Right kidney (tissue), 1 donor: ENCODE results near the gene HP.
"Not testable (repeated sequence)": the region's sequence is repeated elsewhere in the genome, so short reads cannot be mapped to it uniquely, and the experiment has no call there.

Experiments used
- DNase-seq: peaks from one replicate; pipeline ENCODE4 v3.0.0-alpha.2; 2016

Gene HP

DNA sequence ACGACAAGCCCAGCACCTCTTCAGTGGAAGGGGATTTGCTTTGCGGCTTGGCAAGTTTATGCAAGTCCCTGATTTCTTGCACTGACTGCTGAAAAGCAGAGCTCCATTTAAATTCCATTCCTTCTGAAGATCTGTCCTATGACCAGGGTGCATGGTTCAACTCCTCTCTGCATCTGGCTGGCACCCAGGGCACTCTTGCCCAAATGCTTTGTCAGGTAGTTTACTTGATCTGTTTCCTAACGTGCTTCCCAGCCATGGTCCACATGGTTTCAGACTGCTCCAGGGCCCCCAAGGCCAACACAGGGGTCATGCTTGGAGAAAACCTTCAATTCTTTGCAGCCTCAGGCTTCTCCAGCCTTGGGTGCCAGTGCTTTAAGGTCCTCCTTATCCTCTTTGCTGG lies 11.2 kb upstream of the HP start:
- DNase-seq: no peak

DNA sequence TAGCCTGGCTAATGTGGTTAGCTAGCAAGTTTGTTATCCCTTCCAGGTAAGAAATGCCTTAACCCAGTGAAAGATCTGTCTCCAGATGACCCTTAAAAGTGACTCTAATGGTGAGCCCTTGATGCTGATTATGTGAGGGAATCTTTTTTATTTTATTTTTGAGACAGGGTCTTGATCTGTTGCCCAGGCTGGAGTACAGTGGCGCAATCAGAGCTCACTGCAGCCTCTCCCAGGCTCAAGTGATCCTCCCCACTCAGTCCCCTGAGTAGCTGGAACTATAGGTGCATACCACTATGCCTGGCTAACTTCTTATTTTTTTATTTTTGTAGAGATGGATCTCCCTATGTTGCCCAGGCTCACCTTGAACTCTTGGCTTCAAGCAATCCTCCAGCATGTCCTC lies 10.8 kb upstream of the HP start:
- DNase-seq: no peak

DNA sequence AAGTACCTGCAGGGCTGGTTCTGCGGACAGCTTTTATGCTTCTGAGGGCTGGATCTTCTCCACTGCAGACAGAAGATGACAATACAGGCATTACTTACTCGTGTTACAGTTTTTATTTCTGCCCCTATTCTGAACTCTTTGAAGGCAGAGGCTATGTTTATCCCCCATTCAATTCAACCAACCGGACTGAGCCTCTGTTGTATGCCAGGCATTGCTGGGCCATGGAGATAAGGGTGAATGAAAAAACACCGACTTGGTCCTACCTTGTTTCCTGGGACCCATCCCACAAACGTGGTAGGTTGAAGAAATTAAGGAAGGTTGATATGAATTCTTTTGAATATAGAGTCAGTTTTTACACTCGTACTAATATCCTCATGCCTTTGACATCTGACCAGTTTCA lies 10.0 kb upstream of the HP start:
- DNase-seq: no peak

DNA sequence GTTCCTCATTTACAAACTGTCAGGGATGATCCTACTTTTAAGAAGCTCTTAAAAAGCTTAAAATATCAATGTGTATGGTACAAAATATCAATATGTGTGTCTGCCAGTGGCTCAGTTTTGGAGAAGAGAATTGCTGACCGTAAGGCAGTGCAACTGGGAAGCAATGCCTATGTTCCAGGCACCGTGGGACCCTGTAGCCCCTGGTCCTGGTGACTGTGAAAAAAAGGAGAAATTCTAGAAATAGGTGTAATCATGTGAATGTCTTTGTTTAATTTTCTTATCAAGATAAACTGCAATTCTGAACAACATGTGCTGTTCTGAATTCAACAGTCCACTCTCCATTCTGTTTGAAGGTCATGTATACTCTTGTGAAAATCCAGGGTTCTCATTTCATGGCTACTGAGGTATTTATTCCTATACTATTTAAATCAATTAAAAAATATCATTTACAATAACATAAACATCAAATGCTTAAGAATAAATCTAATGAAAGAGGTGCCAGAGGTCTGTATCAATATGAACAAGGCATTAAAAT lies 9.4 kb upstream of the HP start:
- no peak for DNase-seq

DNA sequence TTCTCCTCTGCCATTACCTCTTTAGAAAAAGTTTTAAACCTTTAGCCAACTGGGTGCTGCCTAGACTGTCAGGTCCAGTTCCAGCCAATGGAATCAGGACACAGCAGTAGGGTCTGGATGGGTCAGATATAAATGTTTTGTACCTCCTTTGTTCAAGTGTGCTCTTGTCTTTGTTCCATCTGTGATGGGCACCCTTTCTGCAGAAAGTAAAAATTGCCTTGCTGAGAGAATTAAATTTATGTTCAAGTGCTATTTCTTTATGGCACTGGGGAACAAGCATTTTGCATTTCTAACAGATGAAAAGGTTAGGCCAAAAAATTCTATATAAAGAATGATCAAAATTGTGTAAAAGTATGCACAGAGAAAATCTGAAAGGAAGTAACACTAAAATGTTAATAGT lies 5.2 kb upstream of the HP start:
- DNase-seq: no peak

DNA sequence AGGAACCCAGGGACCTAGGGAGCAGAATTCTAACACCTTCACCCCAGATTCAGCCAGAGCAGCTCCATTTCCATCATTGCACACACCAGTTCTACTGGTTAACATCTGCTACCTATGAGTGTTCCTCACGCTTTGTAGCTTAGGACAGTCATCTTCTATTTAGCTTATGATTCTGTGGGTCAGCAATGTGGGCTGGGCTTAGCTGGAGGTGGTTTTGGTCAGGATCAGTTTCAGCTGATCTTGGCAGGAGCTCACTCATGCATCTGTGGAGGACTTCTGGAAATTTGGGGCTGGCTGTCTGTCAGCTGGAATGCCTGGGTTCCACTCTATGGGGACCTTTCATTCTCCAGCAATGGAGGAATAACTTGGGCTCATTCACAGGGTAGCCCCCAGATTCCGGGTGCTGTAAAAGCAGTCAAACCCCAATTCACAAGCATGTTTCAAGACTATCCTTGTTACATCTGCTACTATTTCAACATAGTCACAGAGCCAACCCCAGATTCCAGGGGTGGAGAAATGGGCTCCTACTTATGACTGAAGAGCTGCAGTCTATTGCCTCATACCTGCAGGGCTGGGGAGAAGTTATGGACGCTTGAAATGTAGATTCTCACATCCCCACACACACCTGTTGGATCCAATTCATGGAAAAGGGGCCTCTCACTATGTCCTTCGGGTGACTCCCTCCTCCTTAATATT lies 3.4 kb upstream of the HP start:
- no peak for DNase-seq

DNA sequence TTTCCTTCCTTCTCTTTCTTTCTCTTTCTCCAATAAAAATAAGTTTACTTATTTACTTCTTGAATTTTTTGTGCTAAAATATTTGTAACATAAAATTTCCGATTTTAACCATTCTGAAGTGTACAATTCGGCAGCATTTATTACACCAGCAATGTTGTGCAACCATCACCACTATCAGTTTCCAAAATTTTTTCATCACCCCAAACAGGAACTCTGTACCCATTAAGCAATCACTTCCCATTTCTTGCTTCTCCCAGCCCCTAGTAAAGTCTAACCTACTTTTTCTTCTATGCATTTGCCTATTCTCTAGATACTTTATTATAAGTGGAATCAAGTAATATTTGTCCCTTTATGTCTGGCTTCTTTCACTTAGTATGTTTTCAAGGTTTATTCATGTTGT lies 2.5 kb upstream of the HP start:
- no peak for DNase-seq

DNA sequence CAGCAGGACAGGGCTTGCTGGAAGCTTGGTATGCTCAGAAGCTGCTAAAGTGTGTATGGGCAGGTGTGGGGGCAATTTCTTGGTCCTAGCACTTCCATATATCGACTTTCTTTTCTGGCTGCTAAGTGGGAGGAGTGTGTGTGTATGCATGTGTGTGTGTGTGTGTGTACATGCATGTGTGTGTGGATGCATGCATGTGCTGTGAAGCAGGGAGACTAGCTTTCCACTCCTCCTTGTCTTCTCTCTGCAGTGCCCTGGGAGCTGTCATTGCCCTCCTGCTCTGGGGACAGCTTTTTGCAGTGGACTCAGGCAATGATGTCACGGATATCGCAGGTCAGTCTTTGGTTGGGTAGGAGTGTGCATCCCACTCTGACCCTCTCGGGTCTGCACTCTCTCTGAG lies 1.6 kb downstream of the HP start:
- DNase-seq: no peak

DNA sequence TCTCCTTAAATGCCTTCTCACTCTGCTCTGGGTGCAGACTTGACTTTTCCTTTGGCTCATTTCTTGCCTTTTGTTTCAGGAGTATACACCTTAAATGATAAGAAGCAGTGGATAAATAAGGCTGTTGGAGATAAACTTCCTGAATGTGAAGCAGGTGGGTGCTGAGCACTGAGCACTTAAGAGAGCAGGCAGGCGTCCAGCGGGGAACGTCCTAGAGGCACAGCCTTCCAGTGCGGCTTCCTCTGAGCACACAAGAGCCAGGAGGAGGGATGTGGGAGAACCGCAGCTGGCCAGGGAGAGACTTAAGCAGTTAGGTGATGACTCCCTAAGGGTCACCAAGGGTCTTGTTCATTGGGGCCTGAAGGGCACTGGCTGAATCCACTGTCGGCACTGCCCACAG lies 3.0 kb downstream of the HP start:
- DNase-seq: not testable (repeated sequence)

DNA sequence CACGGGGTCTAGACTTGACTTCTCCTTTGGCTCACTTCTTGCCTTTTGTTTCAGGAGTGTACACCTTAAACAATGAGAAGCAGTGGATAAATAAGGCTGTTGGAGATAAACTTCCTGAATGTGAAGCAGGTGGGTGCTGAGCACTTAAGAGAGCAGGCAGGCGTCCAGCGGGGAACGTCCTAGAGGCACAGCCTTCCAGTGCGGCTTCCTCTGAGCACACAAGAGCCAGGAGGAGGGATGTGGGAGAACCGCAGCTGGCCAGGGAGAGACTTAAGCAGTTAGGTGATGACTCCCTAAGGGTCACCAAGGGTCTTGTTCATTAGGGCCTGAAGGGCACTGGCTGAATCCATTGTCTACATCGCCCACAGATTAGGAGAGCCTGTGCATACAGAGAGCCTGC lies 4.8 kb downstream of the HP start:
- not testable (repeated sequence) for DNase-seq

DNA sequence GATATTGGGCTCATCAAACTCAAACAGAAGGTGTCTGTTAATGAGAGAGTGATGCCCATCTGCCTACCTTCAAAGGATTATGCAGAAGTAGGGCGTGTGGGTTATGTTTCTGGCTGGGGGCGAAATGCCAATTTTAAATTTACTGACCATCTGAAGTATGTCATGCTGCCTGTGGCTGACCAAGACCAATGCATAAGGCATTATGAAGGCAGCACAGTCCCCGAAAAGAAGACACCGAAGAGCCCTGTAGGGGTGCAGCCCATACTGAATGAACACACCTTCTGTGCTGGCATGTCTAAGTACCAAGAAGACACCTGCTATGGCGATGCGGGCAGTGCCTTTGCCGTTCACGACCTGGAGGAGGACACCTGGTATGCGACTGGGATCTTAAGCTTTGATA lies 6.1 kb downstream of the HP start:
- no peak for DNase-seq

DNA sequence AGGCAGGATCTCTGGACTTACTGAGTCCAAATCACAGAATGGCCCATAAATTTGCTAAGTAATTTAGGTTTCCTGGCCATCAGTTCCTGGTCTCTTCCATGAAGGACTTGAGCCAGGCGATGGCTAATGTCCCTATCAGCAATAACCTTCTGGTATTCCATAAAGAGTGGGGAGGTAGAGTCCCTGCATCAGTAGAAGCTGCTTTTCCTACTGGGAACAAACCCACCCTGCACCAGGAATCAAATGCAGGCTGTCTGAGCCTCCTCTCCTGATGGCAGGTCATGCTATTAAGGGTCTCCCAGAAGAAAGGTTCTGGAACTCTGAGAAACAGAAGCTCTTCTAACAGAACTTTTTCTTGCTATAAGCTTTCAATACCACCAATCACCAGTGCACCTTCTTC lies 7.3 kb downstream of the HP start:
- no peak for DNase-seq

DNA sequence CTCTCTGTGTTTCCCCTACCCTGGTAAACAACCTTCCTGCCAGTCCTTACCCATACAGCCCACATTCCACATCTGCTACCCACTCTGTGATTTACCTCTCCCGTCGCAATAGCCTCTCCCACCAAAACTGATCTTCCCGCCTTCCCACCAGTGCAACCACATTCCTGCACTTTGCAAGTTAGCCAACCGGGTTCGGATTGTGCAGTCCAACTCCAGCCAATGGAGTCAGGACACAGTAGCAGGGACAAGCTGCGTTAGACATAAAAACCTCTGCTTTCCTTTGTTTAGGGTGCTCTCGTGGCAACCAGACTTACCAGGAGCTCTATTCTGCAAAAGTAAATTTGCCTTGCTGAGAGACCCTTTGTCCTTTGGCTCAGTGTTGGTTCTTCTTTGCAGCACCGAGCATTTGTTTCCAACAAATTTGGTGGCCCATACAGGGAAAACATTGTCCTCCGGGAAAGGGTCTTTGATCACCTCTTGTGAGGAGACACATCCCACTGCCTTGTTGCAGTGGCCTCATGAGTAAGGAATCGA lies 10.1 kb downstream of the HP start:
- DNase-seq: no peak

DNA sequence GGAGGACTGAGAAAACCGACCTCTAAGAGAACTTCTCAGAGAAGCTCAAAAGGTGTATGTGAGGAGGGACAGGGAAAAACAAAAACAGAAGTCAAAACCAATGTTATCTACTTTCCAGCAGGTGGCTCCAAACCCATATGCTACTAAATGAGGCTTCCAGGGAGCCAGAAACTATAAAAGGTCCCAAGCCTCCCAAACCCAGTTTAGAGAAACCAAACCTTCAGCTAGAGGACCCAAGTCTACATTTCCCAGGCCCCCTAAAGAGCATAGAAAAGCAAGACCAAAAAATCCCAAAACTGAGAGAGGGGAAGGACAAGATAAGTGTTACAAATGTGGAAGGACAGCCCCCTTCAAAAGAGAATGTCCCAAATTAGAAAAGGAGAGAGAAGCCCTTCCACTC lies 12.4 kb downstream of the HP start:
- no peak for DNase-seq

DNA sequence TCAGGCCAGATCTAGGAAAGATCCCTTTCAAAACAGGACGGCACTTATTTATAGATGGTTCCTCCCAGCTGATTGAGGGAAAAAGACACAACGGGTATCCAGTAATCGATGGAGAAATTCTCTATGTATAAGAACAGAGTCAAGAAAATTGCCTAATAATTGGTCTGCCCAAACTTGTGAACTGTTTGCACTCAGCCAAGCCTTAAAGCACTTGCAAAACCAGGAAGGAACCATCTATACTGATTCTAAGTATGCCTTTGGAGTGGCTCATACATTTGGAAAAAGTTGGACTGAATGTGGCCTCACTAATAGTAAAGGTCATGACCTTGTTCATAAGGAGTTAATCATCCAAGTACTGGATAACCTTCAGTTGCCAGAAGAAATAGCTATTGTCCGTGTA lies 14.6 kb downstream of the HP start:
- DNase-seq: no peak

DNA sequence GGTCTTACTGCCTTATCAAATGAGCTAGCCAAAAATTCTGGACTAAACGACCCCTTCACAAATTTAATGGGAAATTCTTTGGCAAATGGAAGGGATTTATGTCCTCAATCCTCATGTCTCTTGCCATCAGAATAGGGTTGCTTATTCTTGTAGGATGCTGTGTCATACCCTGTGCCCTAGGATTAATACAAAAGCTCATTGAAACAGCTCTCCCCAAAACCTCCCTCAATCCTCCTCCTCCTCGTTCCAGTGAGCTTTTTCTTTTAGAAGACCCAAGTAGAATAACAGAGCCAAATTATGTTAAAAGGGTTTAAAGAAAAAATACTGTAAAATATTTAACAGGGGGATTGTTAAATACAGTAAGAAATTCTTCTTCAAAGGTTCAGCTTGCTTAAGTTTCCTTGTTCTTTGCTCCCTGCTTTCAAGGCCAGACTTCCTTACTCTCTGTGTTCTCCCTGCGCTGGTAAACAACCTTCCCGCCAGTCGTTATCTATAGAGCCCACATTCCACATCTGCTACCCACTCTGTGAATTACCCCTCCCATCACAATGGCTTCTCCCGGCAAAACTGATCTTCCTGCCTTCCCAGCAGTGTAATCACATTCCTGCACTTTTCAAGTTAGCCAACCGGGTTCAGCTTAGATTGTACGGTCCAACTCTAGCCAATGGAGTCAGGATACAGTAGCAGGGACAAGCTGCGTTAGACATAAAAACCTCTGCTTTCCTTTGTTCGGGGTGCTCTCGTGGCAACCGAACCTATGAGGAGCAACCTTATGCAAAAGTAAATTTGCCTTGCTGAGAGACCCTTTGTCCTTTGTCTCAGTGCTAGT lies 18.4 kb downstream of the HP start:
- no peak for DNase-seq

DNA sequence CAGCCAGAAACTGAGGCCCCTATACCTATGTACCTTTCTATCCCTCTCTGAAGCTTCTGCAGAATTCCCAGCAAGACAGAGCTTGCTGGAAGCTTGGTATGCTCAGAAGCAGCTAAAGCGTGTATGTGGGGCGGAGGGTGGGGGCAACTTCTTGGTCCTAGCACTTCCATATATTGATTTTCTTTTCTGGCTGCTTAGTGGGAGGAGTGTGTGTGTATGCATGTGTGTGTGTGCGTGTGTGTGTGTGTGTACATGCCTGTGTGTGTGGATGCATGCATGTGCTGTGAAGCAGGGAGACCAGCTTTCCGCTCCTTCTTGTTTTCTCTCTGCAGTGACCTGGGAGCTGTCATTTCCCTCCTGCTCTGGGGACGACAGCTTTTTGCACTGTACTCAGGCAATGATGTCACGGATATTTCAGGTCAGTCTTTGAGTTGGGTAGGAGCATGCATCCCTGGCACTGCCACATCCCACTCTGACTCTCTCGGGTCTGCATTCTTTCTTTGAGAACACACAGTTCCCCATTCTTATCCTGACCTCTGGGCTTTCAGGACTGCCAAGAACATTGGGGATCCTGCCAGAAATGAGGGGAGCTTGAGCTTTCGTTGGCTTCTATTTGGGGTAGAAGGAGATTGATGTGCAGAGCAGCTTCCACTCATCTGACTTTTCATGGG lies 19.4 kb downstream of the HP start:
- DNase-seq: no peak

DNA sequence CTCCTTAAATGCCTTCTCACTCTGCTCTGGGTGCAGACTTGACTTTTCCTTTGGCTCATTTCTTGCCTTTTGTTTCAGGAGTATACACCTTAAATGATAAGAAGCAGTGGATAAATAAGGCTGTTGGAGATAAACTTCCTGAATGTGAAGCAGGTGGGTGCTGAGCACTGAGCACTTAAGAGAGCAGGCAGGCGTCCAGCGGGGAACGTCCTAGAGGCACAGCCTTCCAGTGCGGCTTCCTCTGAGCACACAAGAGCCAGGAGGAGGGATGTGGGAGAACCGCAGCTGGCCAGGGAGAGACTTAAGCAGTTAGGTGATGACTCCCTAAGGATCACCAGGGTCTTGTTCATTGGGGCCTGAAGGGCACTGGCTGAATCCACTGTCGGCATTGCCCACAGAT lies 20.8 kb downstream of the HP start:
- not testable (repeated sequence) for DNase-seq

DNA sequence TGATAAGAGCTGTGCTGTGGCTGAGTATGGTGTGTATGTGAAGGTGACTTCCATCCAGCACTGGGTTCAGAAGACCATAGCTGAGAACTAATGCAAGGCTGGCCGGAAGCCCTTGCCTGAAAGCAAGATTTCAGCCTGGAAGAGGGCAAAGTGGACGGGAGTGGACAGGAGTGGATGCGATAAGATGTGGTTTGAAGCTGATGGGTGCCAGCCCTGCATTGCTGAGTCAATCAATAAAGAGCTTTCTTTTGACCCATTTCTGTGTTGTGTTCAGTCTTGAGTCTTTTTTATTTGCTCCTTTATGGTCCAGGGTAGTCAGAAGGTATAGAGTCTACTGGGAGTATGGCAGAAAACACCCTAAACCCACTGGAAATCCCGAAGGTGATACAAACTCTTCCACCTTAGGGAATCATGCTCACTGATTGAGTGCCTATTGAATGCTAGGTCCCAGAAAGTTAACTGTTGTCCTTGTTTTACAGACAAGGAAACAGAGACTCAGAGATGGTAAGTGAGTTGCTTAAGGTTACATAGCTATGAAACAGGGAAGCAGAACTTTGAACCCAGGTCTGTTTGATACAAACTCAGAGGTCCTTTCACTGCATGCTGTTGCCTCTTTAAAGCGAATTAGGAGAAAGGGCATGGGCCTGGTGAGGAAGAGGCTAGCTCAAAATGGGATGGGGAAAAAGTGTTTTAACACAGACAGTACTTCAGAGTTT lies 22.8 kb downstream of the HP start:
- DNase-seq: not testable (repeated sequence)

DNA sequence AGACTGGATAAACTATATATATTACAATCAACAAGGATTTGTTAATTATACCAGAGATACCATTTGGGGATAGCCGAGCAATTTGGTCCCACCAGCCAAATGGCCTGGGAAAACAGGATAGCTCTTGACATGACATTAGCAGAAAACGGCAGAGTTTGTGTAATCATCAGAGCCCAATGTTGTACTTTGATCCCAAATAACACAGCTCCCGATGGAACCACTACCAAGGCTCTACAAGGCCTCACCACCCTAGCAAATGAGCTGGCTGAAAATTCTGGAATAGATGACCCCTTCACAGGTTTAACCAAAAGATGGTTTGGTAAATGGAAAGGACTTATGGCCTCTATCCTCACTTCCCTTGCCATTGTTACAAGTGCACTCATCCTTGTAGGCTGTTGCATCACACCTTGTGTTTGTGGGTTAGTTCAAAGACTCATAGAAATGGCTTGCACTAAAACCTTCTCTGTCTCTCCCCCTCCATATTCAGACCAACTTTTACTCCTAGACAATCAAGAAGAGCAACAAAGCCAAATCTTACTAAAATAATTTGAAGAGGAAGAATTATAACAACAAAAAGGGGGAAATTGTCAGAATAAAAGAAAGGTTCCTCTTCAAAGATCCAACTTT lies 29.6 kb downstream of the HP start:
- DNase-seq: no peak

DNA sequence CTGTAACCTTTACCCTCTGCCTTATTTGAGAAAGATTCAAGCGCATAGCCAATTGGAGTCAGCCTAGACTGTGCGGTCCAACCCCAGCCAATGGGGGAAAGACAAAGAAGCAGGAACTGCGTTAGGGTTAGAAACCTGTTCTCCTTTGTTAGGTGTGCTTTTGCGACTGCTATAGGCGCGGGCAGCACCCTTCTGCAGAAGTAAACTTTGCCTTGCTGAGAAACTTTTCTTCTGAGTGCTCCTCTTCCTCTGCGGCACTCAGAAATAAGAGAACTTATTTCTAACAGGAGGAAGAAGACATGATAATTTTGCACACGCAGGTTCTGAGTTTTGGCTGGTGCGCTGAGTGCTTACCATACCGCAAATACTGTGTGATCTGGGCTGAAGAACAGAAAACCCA lies 30.1 kb downstream of the HP start:
- no peak for DNase-seq

DNA sequence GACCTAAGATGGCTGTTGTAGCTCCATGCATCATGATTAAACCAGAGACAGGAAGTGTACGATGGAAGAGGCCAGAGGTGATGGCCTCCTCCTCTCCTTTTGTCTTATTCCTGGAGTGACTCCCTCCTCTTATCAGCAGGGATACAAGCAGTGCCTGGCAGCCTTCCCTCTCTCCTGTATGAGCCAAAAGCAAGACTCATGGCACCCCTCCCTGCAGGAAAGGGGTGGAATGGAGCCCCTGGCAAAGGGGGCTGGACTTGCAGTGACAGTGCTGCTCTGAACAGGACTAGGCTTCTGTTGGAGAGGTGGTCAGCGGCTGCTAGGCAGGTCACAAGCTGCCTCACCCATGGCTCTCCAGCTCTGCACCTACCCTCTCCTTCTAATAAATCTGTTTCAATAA lies 30.7 kb downstream of the HP start:
- no peak for DNase-seq
